H9 (cell line): Measurements from ENCODE around the gene ANTKMT. TPM values are rescaled to one million over a fixed set of nuclear protein-coding genes. Genes with fewer than 3 reads are reported as not detected.

Experiments
- DNase-seq: peaks from one replicate; pipeline ENCODE4 v3.0.0-alpha.2; 2017
- H2AFZ ChIP-seq: one replicate; pipeline ENCODE4 v1.6.1; 2013; ENCODE audit warnings: mild to moderate bottlenecking, low read length, control low read depth, moderate library complexity
- H2AK5ac ChIP-seq: 2 replicates; pipeline ENCODE4 v1.6.1; 2013; ENCODE audit warnings: low read length, control low read depth, mixed read lengths; ENCODE audit not compliant: insufficient read length
- H2BK120ac ChIP-seq: one replicate; pipeline ENCODE4 v1.6.1; 2013; ENCODE audit warnings: low read depth, mild to moderate bottlenecking, low read length, control low read depth, inconsistent platforms; ENCODE audit not compliant: poor library complexity, severe bottlenecking
- H2BK12ac ChIP-seq: 2 replicates; pipeline ENCODE4 v1.6.1; 2013; ENCODE audit warnings: low read length, control low read depth, mixed read lengths, low read depth; ENCODE audit not compliant: insufficient read length
- H2BK15ac ChIP-seq: 2 replicates; pipeline ENCODE4 v1.6.1; 2013; ENCODE audit warnings: low read depth, low read length, control low read depth
- H2BK20ac ChIP-seq: one replicate; pipeline ENCODE4 v1.6.1; 2013; ENCODE audit warnings: low read depth, mild to moderate bottlenecking, low read length, control low read depth, inconsistent platforms; ENCODE audit not compliant: poor library complexity, severe bottlenecking
- H2BK5ac ChIP-seq: 2 replicates; pipeline ENCODE4 v1.6.1; 2013; ENCODE audit warnings: low read length, control low read depth, mixed read lengths; ENCODE audit not compliant: insufficient read length
- H3K14ac ChIP-seq: 2 replicates; pipeline ENCODE4 v1.6.1; 2013; ENCODE audit warnings: low read length, control low read depth; ENCODE audit not compliant: insufficient read depth
- H3K18ac ChIP-seq: 2 replicates; pipeline ENCODE4 v1.6.1; 2013; ENCODE audit warnings: low read depth, mild to moderate bottlenecking, mixed read lengths, low read length, control low read depth; ENCODE audit not compliant: insufficient read length
- H3K23ac ChIP-seq: 2 replicates; pipeline ENCODE4 v1.6.1; 2013; ENCODE audit warnings: low read length, control low read depth, mixed read lengths, low read depth; ENCODE audit not compliant: insufficient read length
- H3K23me2 ChIP-seq: 2 replicates; pipeline ENCODE4 v1.6.1; 2013; ENCODE audit warnings: low read depth, mild to moderate bottlenecking, mixed read lengths, low read length, control low read depth; ENCODE audit not compliant: insufficient read length, poor library complexity, severe bottlenecking
- H3K27ac ChIP-seq: 2 replicates; pipeline ENCODE4 v1.5.1; 2013; ENCODE audit warnings: low read length, control low read depth, mixed read lengths, low read depth; ENCODE audit not compliant: insufficient read length
- H3K27me3 ChIP-seq: 2 replicates; pipeline ENCODE4 v1.6.1; 2013; ENCODE audit warnings: low read length, control low read depth, inconsistent platforms; ENCODE audit not compliant: insufficient read depth
- H3K4ac ChIP-seq: 2 replicates; pipeline ENCODE4 v1.6.1; 2013; ENCODE audit warnings: low read depth, mild to moderate bottlenecking, control low read depth, inconsistent platforms, low read length, moderate library complexity
- H3K4me1 ChIP-seq: 2 replicates; pipeline ENCODE4 v1.6.1; 2013; ENCODE audit warnings: low read length, control low read depth, inconsistent platforms; ENCODE audit not compliant: insufficient read depth
- H3K4me2 ChIP-seq: 2 replicates; pipeline ENCODE4 v1.6.1; 2013; ENCODE audit warnings: low read length, control low read depth, mixed read lengths; ENCODE audit not compliant: insufficient read length, insufficient read depth
- H3K56ac ChIP-seq: 2 replicates; pipeline ENCODE4 v1.6.1; 2013; ENCODE audit warnings: low read depth, mild to moderate bottlenecking, mixed read lengths, low read length, control low read depth; ENCODE audit not compliant: insufficient read length
- H3K79me1 ChIP-seq: 2 replicates; pipeline ENCODE4 v1.6.1; 2013; ENCODE audit warnings: low read depth, mild to moderate bottlenecking, moderate library complexity, low read length, control low read depth, inconsistent platforms; ENCODE audit not compliant: insufficient read depth, poor library complexity, severe bottlenecking
- H3K79me2 ChIP-seq: 2 replicates; pipeline ENCODE4 v1.6.1; 2013; ENCODE audit warnings: low read length, control low read depth, inconsistent platforms; ENCODE audit not compliant: insufficient read depth
- H3K9ac ChIP-seq: 2 replicates; pipeline ENCODE4 v1.6.1; 2013; ENCODE audit warnings: low read length, control low read depth, mixed read lengths; ENCODE audit not compliant: insufficient read length; ENCODE audit errors: extremely low read depth
- H3K9me3 ChIP-seq: one replicate; pipeline ENCODE4 v1.6.1; 2013; ENCODE audit warnings: low read depth, low read length, inconsistent platforms; ENCODE audit not compliant: control insufficient read depth
- H3T11ph ChIP-seq: one replicate; pipeline ENCODE4 v1.6.1; 2013; ENCODE audit warnings: mild to moderate bottlenecking, low read length, control low read depth, inconsistent platforms
- H4K20me1 ChIP-seq: one replicate; pipeline ENCODE4 v1.6.1; 2013; ENCODE audit not compliant: control insufficient read depth, insufficient read length, insufficient read depth
- H4K5ac ChIP-seq: 2 replicates; pipeline ENCODE4 v1.6.1; 2013; ENCODE audit warnings: low read depth, mild to moderate bottlenecking, mixed read lengths, low read length, control low read depth; ENCODE audit not compliant: insufficient read length
- H4K8ac ChIP-seq: replicated peaks from 2 replicates; pipeline ENCODE4 v1.6.1; 2013; ENCODE audit warnings: low read length, control low read depth, mixed read lengths, low read depth; ENCODE audit not compliant: insufficient read length
- H4K91ac ChIP-seq: 2 replicates; pipeline ENCODE4 v1.6.1; 2013; ENCODE audit warnings: low read depth, mild to moderate bottlenecking, moderate library complexity, mixed read lengths, low read length, control low read depth; ENCODE audit not compliant: insufficient read length
- H3K27ac Mint-ChIP-seq, 3 experiments: 2 replicates in 2 of 3; 3 replicates in 1 of 3; pipeline ENCODE4 v1.8.0; 2020 to 2021; ENCODE audit warnings: mixed read lengths in 3 of 3, mild to moderate bottlenecking in 1 of 3, moderate library complexity in 1 of 3
- H3K27me3 Mint-ChIP-seq: 2 replicates; pipeline ENCODE4 v1.8.0; 2021; ENCODE audit warnings: low read depth, mild to moderate bottlenecking, moderate library complexity, mixed read lengths
- H3K36me3 Mint-ChIP-seq, 3 experiments: 2 replicates in 2 of 3; 3 replicates in 1 of 3; pipeline ENCODE4 v1.8.0; 2020 to 2021; ENCODE audit warnings: low read depth in 3 of 3, mixed read lengths in 3 of 3; ENCODE audit not compliant: insufficient read depth in 1 of 3
- H3K4me1 Mint-ChIP-seq, 2 experiments: 2 replicates each; pipeline ENCODE4 v1.8.0; 2020; ENCODE audit warnings: mixed read lengths in 2 of 2
- H3K4me3 Mint-ChIP-seq, 2 experiments: 2 replicates in 1 of 2; 3 replicates in 1 of 2; pipeline ENCODE4 v1.8.0; 2020 to 2021; ENCODE audit warnings: mild to moderate bottlenecking in 2 of 2, mixed read lengths in 2 of 2, moderate library complexity in 1 of 2
- H3K9me3 Mint-ChIP-seq, 2 experiments: 2 replicates in 1 of 2; 3 replicates in 1 of 2; pipeline ENCODE4 v1.8.0; 2020; ENCODE audit warnings: mild to moderate bottlenecking in 2 of 2, mixed read lengths in 2 of 2, moderate library complexity in 1 of 2
- WGBS: extraction: QIAGEN DNeasy Blood & Tissue Kit; methylation state at CpG from one replicate; pipeline ENCODE4 v1.1.7; 2013; ENCODE audit warnings: missing lambda C conversion rate, low lambda C conversion rate, mixed read lengths; ENCODE audit not compliant: insufficient read length; ENCODE audit errors: extremely low coverage; 5-methylcytosine and 5-hydroxymethylcytosine counted together
- total RNA-seq: library from RNA; stranded (reverse); gene quantifications from 2 replicates; pipeline ENCODE4 v1.2.1, GENCODE V29; 2021
- TF ChIP-seq, protein P1 (sequence below): fragments of 200-600 bp; sonication (generic); conservative IDR thresholded peaks from 3 replicates; pipeline ENCODE4 v1.8.0; 2021; ENCODE audit warnings: antibody characterized with exemption, mild to moderate bottlenecking

The ANTKMT gene
- total RNA-seq, 1 experiment from 2014 or later = 31.5 TPM

GRCh38 chr16:740459-740763 is 19.5 kb downstream of the ANTKMT start:
- no peak overlapping the region for H2AFZ ChIP-seq
- H3K27me3 Mint-ChIP-seq = no peaks in the 10 kb centered on the region
- H3K27ac ChIP-seq = no peak overlapping the region

More at GRCh38 chr16:740459-740763, 19.5 kb downstream of the ANTKMT start:
- no peak overlapping the region for H3K23ac ChIP-seq
- Mint-ChIP-seq H3K4me1 (peaks cover 9 to 13% of the 10 kb centered on the region in 2 experiments), H3K27ac (no peak overlapping the region), H3K9me3 (no peaks in the 10 kb centered on the region), H3K36me3 (peaks cover 3 to 21% (median 20%) of the 10 kb centered on the region in 3 experiments; a peak in 6 of 7 replicates), H3K4me3 (peak overlapping the region; percentile 75 to 84)
- H3K4me1 ChIP-seq = peaks cover 2% of the 10 kb centered on the region; the same call in 1 of the 2 replicates
- TF ChIP-seq, protein P1, sequence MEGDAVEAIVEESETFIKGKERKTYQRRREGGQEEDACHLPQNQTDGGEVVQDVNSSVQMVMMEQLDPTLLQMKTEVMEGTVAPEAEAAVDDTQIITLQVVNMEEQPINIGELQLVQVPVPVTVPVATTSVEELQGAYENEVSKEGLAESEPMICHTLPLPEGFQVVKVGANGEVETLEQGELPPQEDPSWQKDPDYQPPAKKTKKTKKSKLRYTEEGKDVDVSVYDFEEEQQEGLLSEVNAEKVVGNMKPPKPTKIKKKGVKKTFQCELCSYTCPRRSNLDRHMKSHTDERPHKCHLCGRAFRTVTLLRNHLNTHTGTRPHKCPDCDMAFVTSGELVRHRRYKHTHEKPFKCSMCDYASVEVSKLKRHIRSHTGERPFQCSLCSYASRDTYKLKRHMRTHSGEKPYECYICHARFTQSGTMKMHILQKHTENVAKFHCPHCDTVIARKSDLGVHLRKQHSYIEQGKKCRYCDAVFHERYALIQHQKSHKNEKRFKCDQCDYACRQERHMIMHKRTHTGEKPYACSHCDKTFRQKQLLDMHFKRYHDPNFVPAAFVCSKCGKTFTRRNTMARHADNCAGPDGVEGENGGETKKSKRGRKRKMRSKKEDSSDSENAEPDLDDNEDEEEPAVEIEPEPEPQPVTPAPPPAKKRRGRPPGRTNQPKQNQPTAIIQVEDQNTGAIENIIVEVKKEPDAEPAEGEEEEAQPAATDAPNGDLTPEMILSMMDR = no peak
- no peak overlapping the region for H2BK12ac ChIP-seq
- no peaks in the 10 kb centered on the region for H4K20me1 ChIP-seq
- no peak overlapping the region for H2BK20ac ChIP-seq
- H4K91ac ChIP-seq = no peak overlapping the region
- no peak overlapping the region for H4K8ac ChIP-seq
- no peak overlapping the region for H3K4ac ChIP-seq
- H2AK5ac ChIP-seq = no peak overlapping the region
- no peak overlapping the region for H2BK15ac ChIP-seq
- H3K9ac ChIP-seq = no peak overlapping the region
- DNase-seq = no peak
- no peak overlapping the region for H3T11ph ChIP-seq
- peak overlapping the region; percentile 20; the same call in 1 of the 2 replicates for H3K14ac ChIP-seq
- no peak overlapping the region for H2BK5ac ChIP-seq
- H3K23me2 ChIP-seq = peaks cover 10% of the 10 kb centered on the region
- no CpG with 5 or more reads among the region's 22 CpGs for WGBS
- peak overlapping the region; percentile 55 for H3K4me2 ChIP-seq
- no peaks in the 10 kb centered on the region for H3K79me1 ChIP-seq
- H3K9me3 ChIP-seq = no peaks in the 10 kb centered on the region
- H3K56ac ChIP-seq = no peak overlapping the region
- H4K5ac ChIP-seq = no peak overlapping the region
- no peaks in the 10 kb centered on the region for H3K79me2 ChIP-seq
- no peak overlapping the region for H3K18ac ChIP-seq
- no peak overlapping the region for H2BK120ac ChIP-seq
- no peaks in the 10 kb centered on the region for H3K27me3 ChIP-seq
